WTC11 (cell line): Measurements from ENCODE around the gene SLC7A10.

ENCODE experiments used
- AFF4 ChIP-seq: sonication (generic); formaldehyde crosslinking; IDR thresholded peaks from 2 replicates; pipeline ENCODE4 v1.8.1; 2023; ENCODE audit warnings: mild to moderate bottlenecking, missing genetic modification reagents, borderline replicate concordance
- ATF3 ChIP-seq: sonication (generic); formaldehyde crosslinking; conservative IDR thresholded peaks from 2 replicates; pipeline ENCODE4 v1.8.1; 2022; ENCODE audit warnings: mild to moderate bottlenecking, missing genetic modification reagents
- CREB1 ChIP-seq: sonication (generic); formaldehyde crosslinking; IDR thresholded peaks from 2 replicates; pipeline ENCODE4 v1.8.0; 2023; ENCODE audit warnings: mild to moderate bottlenecking, missing genetic modification reagents
- CTCF ChIP-seq: fragments of 200-600 bp; IDR thresholded peaks from 2 replicates; pipeline ENCODE4 v1.8.0; 2022; ENCODE audit warnings: antibody characterized with exemption
- HMGXB4 ChIP-seq: sonication (generic); formaldehyde crosslinking; IDR thresholded peaks from 2 replicates; pipeline ENCODE4 v1.8.1; 2023; ENCODE audit warnings: mild to moderate bottlenecking, moderate library complexity, missing genetic modification reagents
- IRF1 ChIP-seq: sonication (generic); formaldehyde crosslinking; IDR thresholded peaks from 2 replicates; pipeline ENCODE4 v1.8.0; 2023; ENCODE audit warnings: missing genetic modification reagents
- NFYB ChIP-seq: sonication (generic); formaldehyde crosslinking; conservative IDR thresholded peaks from 2 replicates; pipeline ENCODE4 v1.8.0; 2022; ENCODE audit warnings: low read depth, missing genetic modification reagents
- SMAD3 ChIP-seq: sonication (generic); formaldehyde crosslinking; IDR thresholded peaks from 2 replicates; pipeline ENCODE4 v1.8.0; 2022; ENCODE audit warnings: missing genetic modification reagents, mild to moderate bottlenecking, borderline replicate concordance
- TEAD1 ChIP-seq: sonication (generic); formaldehyde crosslinking; IDR thresholded peaks from 2 replicates; pipeline ENCODE4 v1.8.0; 2022; ENCODE audit warnings: mild to moderate bottlenecking, missing genetic modification reagents
- ZBTB43 ChIP-seq: sonication (generic); formaldehyde crosslinking; IDR thresholded peaks from 2 replicates; pipeline ENCODE4 v1.8.1; 2023; ENCODE audit warnings: mild to moderate bottlenecking, missing genetic modification reagents
- ZNF532 ChIP-seq: fragments of 250-450 bp; sonication (Bioruptor Pico); IDR thresholded peaks from 2 replicates; pipeline ENCODE4 v1.9.0; 2021; ENCODE audit warnings: mild to moderate bottlenecking, borderline replicate concordance

GRCh38 chr19:33241091-33241529 is 15.5 kb upstream of the SLC7A10 start:
- TF ChIP-seq HMGXB4 (CRISPR knock-in tag): no peak
- TF ChIP-seq NFYB (CRISPR knock-in tag): no peak
- no peak for TF ChIP-seq CTCF
- no peak for TF ChIP-seq ZBTB43 (CRISPR knock-in tag)
- no peak for TF ChIP-seq IRF1
- no peak for TF ChIP-seq ZNF532 (CRISPR knock-in tag)
- no peak for TF ChIP-seq TEAD1 (CRISPR knock-in tag)
- TF ChIP-seq CREB1 (CRISPR knock-in tag): no peak
- no peak for TF ChIP-seq SMAD3 (CRISPR knock-in tag)
- TF ChIP-seq AFF4: no peak
- no peak for TF ChIP-seq ATF3 (CRISPR knock-in tag)
